Measurements from ENCODE around the gene QPCTL. TPM values are rescaled to one million over a fixed set of nuclear protein-coding genes. Genes with fewer than 3 reads are reported as not detected.

Gene QPCTL
- 10 to 100 TPM in 1 of 4 donors, 1 to 10 TPM in 3; 4.6 to 12.1 (median 8.0) TPM for polyA plus RNA-seq (ENCODE audit: insufficient read length in 4 of 4)

GRCh38 chr19:45692187-45693105 is at the start of gene QPCTL:
QPCTL (plus strand) TSS chr19:45692666; CDS start chr19:45692704, 38 bp downstream.
- peak; percentile 93 to 97 (median 95) for DNase-seq (ENCODE audit: low read depth in 4 of 4, low spot score in 3 of 4)

- peak in 1 of 4 donors; percentile 62 for DNase-seq (ENCODE audit: low read depth in 4 of 4, low spot score in 3 of 4)
Measured at GRCh38 chr19:45643024-45643926, 49.2 kb upstream of the QPCTL start.

- no peak for DNase-seq (ENCODE audit: low read depth in 4 of 4, low spot score in 3 of 4)
Measured at GRCh38 chr19:45643927-45644771, 48.3 kb upstream of the QPCTL start.

GRCh38 chr19:45645068-45645630 is 47.3 kb upstream of the QPCTL start:
- no peak for DNase-seq (ENCODE audit: low read depth in 4 of 4, low spot score in 3 of 4)

- DNase-seq (ENCODE audit: low read depth in 4 of 4, low spot score in 3 of 4): no peak
Measured at GRCh38 chr19:45645631-45646344, 46.7 kb upstream of the QPCTL start.

GRCh38 chr19:45646345-45646698 is 46.1 kb upstream of the QPCTL start:
- DNase-seq (ENCODE audit: low read depth in 4 of 4, low spot score in 3 of 4): no peak

- DNase-seq (ENCODE audit: low read depth in 4 of 4, low spot score in 3 of 4): no peak
Measured at GRCh38 chr19:45650722-45651121, 41.7 kb upstream of the QPCTL start.

GRCh38 chr19:45653634-45654033 is 38.8 kb upstream of the QPCTL start:
- DNase-seq (ENCODE audit: low read depth in 4 of 4, low spot score in 3 of 4): no peak

GRCh38 chr19:45655073-45655472 is 37.4 kb upstream of the QPCTL start:
- DNase-seq (ENCODE audit: low read depth in 4 of 4, low spot score in 3 of 4): no peak

GRCh38 chr19:45657520-45658167 is 34.8 kb upstream of the QPCTL start:
- no peak for DNase-seq (ENCODE audit: low read depth in 4 of 4, low spot score in 3 of 4)

GRCh38 chr19:45659096-45659729 is 33.3 kb upstream of the QPCTL start:
- no peak for DNase-seq (ENCODE audit: low read depth in 4 of 4, low spot score in 3 of 4)

- DNase-seq (ENCODE audit: low read depth in 4 of 4, low spot score in 3 of 4): no peak
Measured at GRCh38 chr19:45660636-45661035, 31.8 kb upstream of the QPCTL start.

GRCh38 chr19:45663800-45664199 is 28.7 kb upstream of the QPCTL start:
- no peak for DNase-seq (ENCODE audit: low read depth in 4 of 4, low spot score in 3 of 4)

- no peak for DNase-seq (ENCODE audit: low read depth in 4 of 4, low spot score in 3 of 4)
Measured at GRCh38 chr19:45664575-45664974, 27.9 kb upstream of the QPCTL start.

- no peak for DNase-seq (ENCODE audit: low read depth in 4 of 4, low spot score in 3 of 4)
Measured at GRCh38 chr19:45667620-45668341, 24.7 kb upstream of the QPCTL start, which contains the start of gene GIPR. GIPR (plus strand) TSS chr19:45668221; CDS start chr19:45669521, 1,300 bp downstream.

GRCh38 chr19:45668342-45668871 is 24.1 kb upstream of the QPCTL start:
- no peak for DNase-seq (ENCODE audit: low read depth in 4 of 4, low spot score in 3 of 4)

GRCh38 chr19:45670670-45671453 is 21.6 kb upstream of the QPCTL start:
- no peak for DNase-seq (ENCODE audit: low read depth in 4 of 4, low spot score in 3 of 4)
